Cardiac fibroblast (primary cell): ENCODE results near the gene EXD2.
A peak's percentile ranks its signal among the peaks of the same experiment; 100 is the strongest.

Source experiments
- DNase-seq, 2 donors: peaks; one replicate each; pipeline versions ENCODE4 v3.0.0 to v3.0.0-alpha.2; 2010; ENCODE audit warnings: low read depth in 2 of 2
- H3K4me3 ChIP-seq, 2 donors: replicated peaks in 1 of 2; 1 replicate in 1 of 2; 2 replicates in 1 of 2; pipeline ENCODE4 v1.5.1; 2011; ENCODE audit warnings: low read depth in 2 of 2, low read length in 2 of 2, mild to moderate bottlenecking in 2 of 2, moderate library complexity in 1 of 2
- CTCF ChIP-seq: IDR thresholded peaks from one replicate; pipeline ENCODE4 v1.5.1; 2011; ENCODE audit warnings: low read depth, mild to moderate bottlenecking, low read length, inconsistent platforms

Gene EXD2

GRCh38 chr14:69259527-69260189 lies 68.4 kb downstream of the EXD2 start, which contains the start of gene GALNT16:
GALNT16 (plus strand) TSS chr14:69260158; CDS start chr14:69260291, 133 bp downstream.
- no peak for TF ChIP-seq CTCF
- DNase-seq, result peak; percentile 22 to 27
- peak within 1 kb of the TSS; percentile 55 to 59 for H3K4me3 ChIP-seq

DNA sequence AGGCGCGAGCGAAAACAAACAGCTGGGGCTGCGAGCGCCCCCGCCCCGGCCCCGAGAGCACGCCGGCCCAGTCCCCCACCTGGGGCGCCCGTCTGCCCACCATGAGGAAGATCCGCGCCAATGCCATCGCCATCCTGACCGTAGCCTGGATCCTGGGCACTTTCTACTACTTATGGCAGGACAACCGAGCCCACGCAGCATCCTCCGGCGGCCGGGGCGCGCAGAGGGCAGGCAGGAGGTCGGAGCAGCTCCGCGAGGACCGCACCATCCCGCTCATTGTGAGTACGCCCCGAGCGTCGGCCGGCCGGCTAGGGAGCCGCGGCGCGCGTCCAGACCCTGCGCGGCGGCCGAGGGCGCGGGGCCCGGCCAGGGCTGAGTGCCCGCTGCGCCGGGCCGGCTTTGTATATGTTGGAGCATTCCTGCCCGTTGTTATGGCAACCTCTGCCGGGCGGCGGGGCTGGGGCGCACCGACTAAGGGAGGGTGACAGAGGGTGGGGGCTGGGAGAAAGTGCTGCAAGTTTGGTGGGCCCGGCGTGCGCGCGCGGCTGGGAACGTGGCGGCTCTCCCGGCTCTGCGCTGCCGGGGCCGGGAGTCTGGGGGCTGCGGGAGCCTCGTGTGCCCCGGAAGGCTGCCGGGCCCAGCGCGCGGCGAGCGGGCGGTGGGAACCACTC lies 69.0 kb downstream of the EXD2 start:
- TF ChIP-seq CTCF, result no peak
- peak; percentile 19 to 22 for DNase-seq
- H3K4me3 ChIP-seq, result peak overlapping the region; percentile 55 to 59

DNA sequence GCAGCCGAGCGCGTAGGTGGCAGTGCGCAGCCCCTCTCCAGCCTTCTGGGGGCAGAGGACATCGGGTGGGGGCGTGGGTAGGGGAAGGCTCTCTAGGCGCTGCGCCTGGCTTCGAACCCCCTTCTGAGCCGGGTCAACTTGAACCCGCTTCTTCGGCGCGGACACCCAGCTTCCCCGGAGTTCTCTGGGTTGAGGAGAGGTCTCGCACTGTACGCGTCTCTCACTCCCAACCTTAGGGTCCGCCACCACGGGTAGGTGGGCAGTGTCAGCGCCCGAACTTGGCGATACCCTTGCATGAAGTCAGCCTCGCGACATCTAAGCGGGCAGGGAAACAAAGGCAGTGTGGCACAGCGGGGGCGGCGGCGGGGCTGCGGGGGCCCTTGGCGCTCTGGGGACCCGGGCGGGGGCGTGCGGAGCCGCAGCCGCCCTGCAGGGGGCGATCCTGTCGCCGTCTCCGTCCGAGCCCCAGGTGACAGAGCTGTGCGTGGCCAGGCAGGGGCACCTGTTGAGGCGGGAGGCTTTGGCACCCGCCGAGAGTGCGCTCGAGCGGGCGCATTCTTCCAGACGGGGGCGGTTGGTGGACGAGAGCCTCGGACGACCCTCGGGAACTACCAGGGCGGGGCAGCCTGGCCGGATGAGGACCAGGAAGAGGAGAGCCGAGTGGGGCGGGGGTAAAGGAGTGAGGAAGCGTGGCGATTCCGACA lies 69.7 kb downstream of the EXD2 start:
- TF ChIP-seq CTCF, result peak; percentile 25
- DNase-seq, result no peak
- peak overlapping the region; percentile 27 to 55 for H3K4me3 ChIP-seq

- no peak overlapping the region for H3K4me3 ChIP-seq
- TF ChIP-seq CTCF, result no peak
- peak in 1 of 2 donors; percentile 25 for DNase-seq
Observed at GRCh38 chr14:69261761-69262331, 70.5 kb downstream of the EXD2 start.

DNA sequence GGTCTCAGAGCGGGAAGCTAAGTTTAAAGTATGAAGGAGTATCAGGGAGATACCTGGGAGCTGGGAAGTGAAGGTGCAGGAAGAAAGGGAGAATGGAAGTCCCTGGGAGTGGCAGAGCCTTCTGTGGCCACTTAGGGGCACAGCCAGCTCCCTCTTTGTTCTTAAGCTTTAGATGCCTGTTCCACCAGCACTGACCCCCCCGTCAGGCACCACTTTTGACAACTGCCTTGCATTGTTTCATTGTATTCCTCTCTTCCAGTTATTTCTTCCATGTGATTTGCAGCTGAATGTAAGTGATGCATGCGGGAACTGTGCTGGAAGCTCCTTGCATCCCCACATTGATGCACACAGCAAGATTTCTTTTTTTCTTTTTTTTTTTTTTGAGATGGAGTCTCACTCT lies 71.2 kb downstream of the EXD2 start:
- DNase-seq, result no peak
- TF ChIP-seq CTCF, result no peak
- H3K4me3 ChIP-seq, result no peak overlapping the region

GRCh38 chr14:69263364-69263763 lies 72.1 kb downstream of the EXD2 start:
- no peak overlapping the region for H3K4me3 ChIP-seq
- peak; percentile 94 to 99 for DNase-seq
- no peak for TF ChIP-seq CTCF
